Measurements from ENCODE around the gene MCRIP1. TPM values are rescaled to one million over a fixed set of nuclear protein-coding genes. Genes with fewer than 3 reads are reported as not detected.
A peak's percentile ranks its signal among the peaks of the same experiment; 100 is the strongest.

Gene MCRIP1
- total RNA-seq, 2 donors from 2014 or later = 40.4 to 55.3 TPM

DNA sequence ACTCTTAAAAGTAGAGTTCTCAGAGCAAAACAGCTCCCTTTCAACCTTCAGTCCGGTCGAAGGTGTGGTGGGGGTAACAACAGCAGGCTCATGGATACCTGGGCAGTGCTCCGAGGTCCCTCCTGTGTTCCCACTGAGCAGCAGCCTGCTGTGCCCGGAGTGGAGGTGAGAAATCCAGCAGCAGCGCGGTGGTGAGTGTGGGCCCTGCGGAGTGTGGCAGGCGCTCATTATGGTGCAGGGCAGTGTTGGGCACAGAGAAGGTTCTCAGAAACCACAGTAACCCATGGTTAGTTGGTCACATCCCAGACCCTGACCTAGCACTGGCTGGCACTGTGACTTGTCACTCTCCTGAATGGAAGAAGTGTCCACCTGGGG, 32.3 kb upstream of the MCRIP1 start:
- no peaks in the 10 kb centered on the region for H3K9me3 Mint-ChIP-seq
- ATAC-seq = no peak
- DNase-seq (ENCODE audit: low spot score in 2 of 2) = no peak
- H3K27ac Mint-ChIP-seq = peak overlapping the region; percentile 68 to 82
- H3K36me3 Mint-ChIP-seq = peaks cover 23 to 31% of the 10 kb centered on the region in 2 donors

GRCh38 chr17:81863833-81864768, 31.0 kb upstream of the MCRIP1 start:
- DNase-seq (ENCODE audit: low spot score in 2 of 2) (no peak), ATAC-seq (no peak)
- peak overlapping the region; percentile 82 to 92 for H3K27ac Mint-ChIP-seq
- H3K36me3 Mint-ChIP-seq = peaks cover 22 to 30% of the 10 kb centered on the region in 2 donors
- H3K9me3 Mint-ChIP-seq = no peaks in the 10 kb centered on the region

- peak overlapping the region; percentile 68 to 97 for H3K27ac Mint-ChIP-seq
- DNase-seq (ENCODE audit: low spot score in 2 of 2) = no peak
- H3K36me3 Mint-ChIP-seq = peaks cover 23 to 31% of the 10 kb centered on the region in 2 donors
- ATAC-seq = no peak
- H3K9me3 Mint-ChIP-seq = no peaks in the 10 kb centered on the region
Measured at GRCh38 chr17:81863123-81863675, 30.1 kb upstream of the MCRIP1 start.

DNA sequence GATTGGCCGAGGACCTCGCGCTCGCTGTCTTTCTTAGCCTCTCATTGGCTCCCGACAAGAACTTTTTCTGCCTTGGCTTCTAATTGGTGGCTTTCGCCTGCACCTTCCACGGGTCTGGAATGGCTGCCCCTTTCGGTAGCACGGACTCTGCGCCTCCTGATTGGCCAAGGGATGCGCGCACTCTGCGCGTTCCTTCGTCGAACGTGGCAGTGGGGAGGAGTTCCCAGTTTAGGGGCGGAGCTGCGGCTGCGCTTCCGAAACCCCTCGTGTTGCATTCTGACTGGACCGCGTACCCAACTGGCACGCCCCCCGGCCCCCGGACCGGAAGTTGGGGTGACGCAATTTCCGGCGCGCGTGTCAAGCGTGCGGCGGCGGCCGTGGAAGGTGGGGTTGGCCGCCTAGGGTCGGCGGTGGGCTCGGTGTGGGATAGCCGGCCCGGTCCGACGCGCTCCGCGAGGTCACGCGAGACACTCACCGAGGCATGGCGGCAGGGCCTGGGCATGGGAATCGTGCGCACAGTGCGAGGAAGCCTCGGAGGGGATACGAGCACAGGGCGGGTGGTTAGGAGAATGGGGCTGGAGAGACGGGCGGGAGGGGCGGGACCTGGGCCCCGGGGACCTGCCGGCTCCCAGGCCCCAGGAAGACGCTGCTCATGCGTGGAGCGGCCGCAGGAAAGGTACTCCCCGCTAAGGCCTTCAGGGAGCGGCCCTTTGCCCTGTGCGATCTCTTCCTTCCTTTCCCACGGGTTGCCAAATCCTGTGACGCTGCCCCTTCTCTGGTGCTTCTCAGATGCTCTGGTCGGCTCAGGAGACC, 27.9 kb upstream of the MCRIP1 start:
- DNase-seq (ENCODE audit: low spot score in 2 of 2) (peak; percentile 99 to 100), ATAC-seq (peak; percentile 87 to 90)
- H3K9me3 Mint-ChIP-seq = no peaks in the 10 kb centered on the region
- H3K27ac Mint-ChIP-seq = peak overlapping the region; percentile 96 to 98
- peaks cover 28 to 42% of the 10 kb centered on the region in 2 donors for H3K36me3 Mint-ChIP-seq

DNA sequence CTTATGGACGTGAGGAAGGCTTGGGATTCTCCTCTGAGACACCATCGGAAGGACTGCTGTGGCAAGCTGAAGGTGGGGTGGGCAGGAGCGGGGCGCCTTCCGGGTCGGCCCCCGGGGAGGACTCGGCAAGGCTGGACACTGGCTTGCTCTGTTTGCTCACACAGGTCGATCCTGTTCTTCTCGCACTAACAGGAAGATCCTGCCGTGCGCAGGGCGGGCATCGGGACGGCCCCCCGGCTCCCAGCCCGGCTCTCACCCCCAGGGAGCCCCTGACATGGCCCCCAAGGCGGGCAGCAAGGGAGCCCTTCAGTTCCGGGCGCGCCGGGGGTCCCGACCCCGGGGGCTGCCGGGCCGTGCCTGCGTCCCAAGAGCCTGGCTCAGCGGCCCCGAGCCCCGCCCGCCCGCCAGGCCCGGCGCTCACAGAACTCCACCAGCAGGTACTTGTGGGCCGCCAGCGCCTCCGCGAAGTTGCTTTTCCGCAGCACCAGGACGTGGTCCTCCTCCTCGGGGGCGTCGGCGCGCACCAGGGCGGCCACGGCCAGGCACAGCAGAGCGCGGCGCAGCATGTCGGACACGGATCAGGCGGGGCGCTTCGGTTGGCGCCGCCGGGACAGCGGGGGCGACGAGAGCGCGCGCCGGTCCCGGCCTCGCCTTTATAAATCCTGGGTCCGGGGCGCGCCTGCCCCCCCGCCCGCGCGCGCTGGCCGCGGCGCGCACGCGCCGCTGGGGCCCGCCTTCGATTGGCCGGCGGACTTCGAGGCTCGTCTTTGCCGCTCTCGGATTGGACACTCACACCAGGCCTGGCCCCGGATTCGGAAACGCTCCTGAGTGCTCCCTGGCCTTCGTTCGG, 27.0 kb upstream of the MCRIP1 start, which contains the start of gene P4HB:
Gene P4HB, minus strand, starts transcription at position 630 of the 850 bp plus-strand sequence. Its CDS starts 64 bp downstream, at position 566.
- Mint-ChIP-seq H3K36me3 (peaks cover 28 to 48% of the 10 kb centered on the region in 2 donors), H3K9me3 (no peaks in the 10 kb centered on the region), H3K27ac (peak within 1 kb of the TSS; percentile 96 to 98)
- ATAC-seq (no peak), DNase-seq (ENCODE audit: low spot score in 2 of 2) (peak in 1 of 2 donors; percentile 95)

GRCh38 chr17:81858967-81859905, 26.1 kb upstream of the MCRIP1 start:
- H3K36me3 Mint-ChIP-seq = peaks cover 28 to 48% of the 10 kb centered on the region in 2 donors
- DNase-seq (ENCODE audit: low spot score in 2 of 2) (no peak), ATAC-seq (no peak)
- H3K9me3 Mint-ChIP-seq = no peaks in the 10 kb centered on the region
- H3K27ac Mint-ChIP-seq = peak overlapping the region; percentile 77 to 98

DNA sequence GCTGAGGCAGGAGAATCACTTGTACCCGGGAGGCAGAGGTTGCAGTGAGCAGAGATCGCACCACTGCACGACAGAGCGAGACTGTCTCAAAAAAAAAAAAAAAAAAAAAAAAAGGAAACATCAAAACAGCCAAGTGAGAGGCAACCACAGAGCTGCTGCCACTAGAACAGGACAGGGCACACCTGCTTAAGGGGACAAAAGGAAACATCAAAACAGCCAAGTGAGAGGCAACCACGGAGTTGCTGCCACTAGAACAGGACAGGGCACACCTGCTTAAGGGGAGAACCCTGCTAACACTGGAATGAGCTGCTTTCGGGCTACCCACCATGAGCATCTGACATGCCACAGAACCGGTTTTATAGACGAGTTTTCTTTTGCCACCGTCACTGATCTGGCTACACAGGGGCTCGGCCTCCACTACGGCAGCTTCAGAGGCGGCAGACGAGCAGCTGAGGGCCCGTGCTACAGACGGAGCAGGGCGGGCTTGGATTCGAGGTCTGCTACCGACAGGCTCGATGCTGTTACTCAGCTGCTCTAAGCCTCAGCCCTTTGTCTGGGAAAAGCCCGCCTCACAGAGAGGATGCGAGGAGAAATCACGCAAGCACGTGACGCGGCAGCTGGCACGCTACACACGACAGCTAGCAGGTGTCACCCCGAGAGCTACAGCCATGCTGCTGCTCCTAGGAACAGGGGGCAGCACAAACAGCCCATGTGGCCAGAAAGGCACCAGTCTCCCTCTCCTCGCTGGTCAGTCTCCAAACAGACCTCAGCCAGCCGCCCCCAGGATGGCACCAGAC, 25.3 kb upstream of the MCRIP1 start:
- peaks cover 26 to 47% of the 10 kb centered on the region in 2 donors for H3K36me3 Mint-ChIP-seq
- H3K27ac Mint-ChIP-seq = peak overlapping the region in 1 of 2 donors; percentile 98
- DNase-seq (ENCODE audit: low spot score in 2 of 2) (no peak), ATAC-seq (no peak)
- H3K9me3 Mint-ChIP-seq = no peaks in the 10 kb centered on the region

DNA sequence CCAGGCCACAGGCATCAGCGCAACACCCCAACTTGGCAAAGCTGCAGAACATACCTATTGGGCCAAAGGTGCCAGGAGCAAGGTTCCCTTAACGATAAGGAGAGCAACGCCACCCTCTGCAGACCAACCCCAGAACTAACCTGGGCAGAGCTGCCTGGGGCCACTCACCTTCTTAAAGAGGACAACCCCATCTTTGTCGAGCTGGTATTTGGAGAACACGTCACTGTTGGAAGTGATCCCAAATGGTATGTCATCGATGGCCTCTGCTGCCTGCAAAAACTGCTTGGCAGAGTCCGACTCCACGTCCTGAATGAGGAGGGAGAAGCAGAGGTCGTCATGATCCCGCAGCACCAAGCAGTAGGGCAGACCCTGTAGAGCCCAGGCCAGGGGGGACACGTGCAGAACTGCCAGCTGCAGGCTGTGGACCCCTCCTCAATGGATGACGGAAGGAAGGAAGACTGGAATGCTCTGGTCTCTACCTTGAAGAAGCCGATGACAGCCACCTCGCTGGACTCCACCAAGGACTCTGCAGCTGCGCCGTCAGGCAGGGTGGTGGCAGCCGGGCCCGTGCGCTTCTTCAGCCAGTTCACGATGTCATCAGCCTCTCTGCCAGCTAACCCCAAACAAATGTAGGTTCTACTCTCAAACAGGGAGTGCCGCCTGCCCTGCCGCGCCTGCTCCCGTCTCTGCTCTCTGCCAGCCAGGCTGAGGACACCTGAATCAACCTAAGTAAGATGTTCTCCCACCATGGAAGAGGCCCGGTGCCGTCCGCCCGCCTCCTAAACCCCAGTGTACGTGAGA, 22.1 kb upstream of the MCRIP1 start:
- no peak for DNase-seq (ENCODE audit: low spot score in 2 of 2)
- no peak overlapping the region for H3K27ac Mint-ChIP-seq
- no peaks in the 10 kb centered on the region for H3K9me3 Mint-ChIP-seq
- H3K36me3 Mint-ChIP-seq = peaks cover 27 to 44% of the 10 kb centered on the region in 2 donors
- ATAC-seq = peak in 1 of 2 donors; percentile 16

- no peak for DNase-seq (ENCODE audit: low spot score in 2 of 2)
- Mint-ChIP-seq H3K27ac (no peak overlapping the region), H3K9me3 (no peaks in the 10 kb centered on the region), H3K36me3 (peaks cover 13 to 26% of the 10 kb centered on the region in 2 donors)
- ATAC-seq = peak in 1 of 2 donors; percentile 15
Measured at GRCh38 chr17:81852237-81852636, 19.1 kb upstream of the MCRIP1 start.

- DNase-seq (ENCODE audit: low spot score in 2 of 2) (no peak), ATAC-seq (no peak)
- H3K36me3 Mint-ChIP-seq = peaks cover 13 to 26% of the 10 kb centered on the region in 2 donors
- no peak overlapping the region for H3K27ac Mint-ChIP-seq
- H3K9me3 Mint-ChIP-seq = no peaks in the 10 kb centered on the region
Measured at GRCh38 chr17:81851423-81851822, 18.3 kb upstream of the MCRIP1 start.

DNA sequence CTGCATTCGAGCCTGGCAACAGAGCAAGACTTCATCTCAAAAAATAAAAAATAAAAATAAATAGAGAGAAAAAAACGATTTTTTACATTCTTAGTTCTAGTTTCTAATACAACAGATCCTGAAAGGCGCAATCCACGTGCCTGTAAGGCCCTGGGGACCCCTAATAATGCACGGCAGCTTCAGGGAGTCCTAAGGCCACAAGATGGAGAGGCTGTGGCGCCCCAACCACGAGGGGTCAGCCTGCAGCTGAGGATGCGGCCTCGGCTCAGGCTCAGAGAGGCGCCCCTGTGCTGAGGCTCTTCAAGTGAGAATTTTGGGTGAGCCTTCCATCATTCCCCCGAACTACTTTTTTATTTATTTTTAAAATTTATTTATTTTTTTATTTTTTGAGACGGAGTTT, 16.4 kb upstream of the MCRIP1 start:
- Mint-ChIP-seq H3K36me3 (peaks cover 13 to 27% of the 10 kb centered on the region in 2 donors), H3K9me3 (no peaks in the 10 kb centered on the region), H3K27ac (no peak overlapping the region)
- ATAC-seq (no peak), DNase-seq (ENCODE audit: low spot score in 2 of 2) (no peak)

DNA sequence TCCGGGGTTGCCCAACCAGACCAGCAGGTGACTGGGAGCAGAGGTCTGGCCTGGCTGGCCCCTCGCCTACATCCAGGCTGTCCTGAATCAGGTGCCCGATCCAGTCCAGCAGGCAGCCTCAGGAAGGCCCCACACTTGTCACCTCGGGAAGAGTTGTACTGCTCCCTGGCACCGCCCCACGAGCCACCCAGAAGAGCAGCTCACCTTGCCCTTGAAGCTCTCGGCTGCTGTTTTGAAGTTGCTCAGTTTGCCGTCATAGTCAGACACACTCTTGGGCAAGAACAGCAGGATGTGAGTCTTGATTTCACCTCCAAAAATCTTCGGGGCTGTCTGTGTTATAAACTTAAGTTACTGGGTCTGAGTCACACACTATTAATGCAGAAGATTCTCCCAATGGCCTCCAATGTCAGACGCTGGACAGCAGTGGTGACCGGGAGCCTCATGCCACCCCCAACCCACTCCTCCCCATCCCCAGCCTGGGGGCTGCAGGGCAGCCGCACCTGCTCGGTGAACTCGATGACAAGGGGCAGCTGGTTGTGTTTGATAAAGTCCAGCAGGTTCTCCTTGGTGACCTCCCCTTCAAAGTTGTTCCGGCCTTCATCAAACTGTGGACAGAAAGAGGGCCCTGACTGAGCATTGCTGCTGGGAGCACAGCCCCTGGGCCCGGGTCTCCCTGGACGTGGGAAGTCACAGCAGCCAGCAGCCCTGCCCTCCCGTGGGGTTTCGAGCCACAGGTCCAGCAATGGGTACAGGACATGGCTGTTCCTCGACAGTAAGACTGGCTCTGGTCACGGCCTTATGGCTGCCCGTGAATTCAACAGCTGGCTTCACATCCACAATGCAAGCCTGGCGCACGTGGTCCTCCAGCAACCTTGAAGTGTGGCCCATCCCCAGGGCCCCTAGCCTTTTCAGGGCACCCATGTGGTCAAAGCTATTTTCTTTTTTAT, 13.9 kb upstream of the MCRIP1 start:
- Mint-ChIP-seq H3K27ac (no peak overlapping the region), H3K36me3 (peaks cover 18 to 22% of the 10 kb centered on the region in 2 donors), H3K9me3 (no peaks in the 10 kb centered on the region)
- DNase-seq (ENCODE audit: low spot score in 2 of 2) (no peak), ATAC-seq (peak in 1 of 2 donors; percentile 6)

Data from activated naive CD4-positive, alpha-beta T cell treated with anti-CD3 and anti-CD28 coated beads, Interleukin-2, amount 50 U/mL, for 72 hours (primary cell).